ENCODE data around the gene MBP.

Gene MBP

DNA sequence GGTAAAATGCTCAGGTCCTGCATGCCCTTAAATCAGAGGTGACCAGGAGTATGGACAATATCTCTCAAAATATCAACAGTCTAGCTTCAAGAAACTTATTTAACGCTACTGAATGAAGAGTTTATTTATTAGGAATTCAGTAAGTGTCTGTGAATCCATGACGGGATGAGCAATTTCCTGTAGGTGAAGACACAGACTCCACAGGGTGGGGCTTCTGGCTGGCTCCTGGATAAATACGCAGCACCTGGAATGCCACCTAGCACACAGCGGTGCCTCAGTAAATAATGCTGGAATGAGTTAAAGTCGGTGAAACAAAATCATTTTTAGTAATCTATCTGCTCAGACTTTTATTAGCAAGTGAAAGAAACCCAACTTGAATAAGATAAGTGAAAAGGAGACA is 29.4 kb upstream of the MBP start:
- H3K4me3 Mint-ChIP-seq, result no peak overlapping the region
- H3K36me3 Mint-ChIP-seq (ENCODE audit: low read depth), result no peaks in the 10 kb centered on the region

GRCh38 chr18:77161383-77161782 is 28.8 kb upstream of the MBP start:
- no peaks in the 10 kb centered on the region for H3K36me3 Mint-ChIP-seq (ENCODE audit: low read depth)
- H3K9me3 Mint-ChIP-seq, result no peaks in the 10 kb centered on the region
- no peak overlapping the region for H3K27ac Mint-ChIP-seq
- H3K4me3 Mint-ChIP-seq, result no peak overlapping the region
- peaks cover 6% of the 10 kb centered on the region for H3K27me3 Mint-ChIP-seq (ENCODE audit: low read depth)
- H3K4me1 Mint-ChIP-seq (ENCODE audit: low read depth), result peaks cover 3% of the 10 kb centered on the region

More for the DNA sequence above, 29.4 kb upstream of the MBP start:
- Mint-ChIP-seq H3K27me3 (ENCODE audit: low read depth) (peaks cover 5% of the 10 kb centered on the region), H3K27ac (no peak overlapping the region), H3K4me1 (ENCODE audit: low read depth) (peaks cover 3% of the 10 kb centered on the region), H3K9me3 (no peaks in the 10 kb centered on the region)

DNA sequence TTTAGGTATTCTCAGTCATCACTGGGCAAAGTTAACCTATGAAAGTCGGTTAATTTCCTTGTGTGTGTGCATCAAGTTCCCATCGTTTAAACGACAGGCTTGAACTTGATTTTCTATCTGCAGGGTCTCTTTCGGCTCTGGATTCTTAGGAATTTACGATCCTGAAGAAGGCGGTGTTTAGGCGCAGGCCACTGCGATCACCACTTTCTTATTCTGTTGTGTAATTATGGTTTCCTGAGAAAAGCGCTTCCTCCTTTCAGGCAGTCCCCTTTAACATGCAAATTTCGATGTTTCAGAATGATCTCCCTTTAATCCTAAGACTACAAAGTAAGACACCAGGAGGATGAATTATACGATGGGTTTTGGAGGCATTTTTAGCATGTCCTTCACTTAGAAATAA is 27.9 kb upstream of the MBP start:
- no peaks in the 10 kb centered on the region for H3K9me3 Mint-ChIP-seq
- H3K27me3 Mint-ChIP-seq (ENCODE audit: low read depth), result peaks cover 6% of the 10 kb centered on the region
- peaks cover 3% of the 10 kb centered on the region for H3K4me1 Mint-ChIP-seq (ENCODE audit: low read depth)
- no peaks in the 10 kb centered on the region for H3K36me3 Mint-ChIP-seq (ENCODE audit: low read depth)
- no peak overlapping the region for H3K27ac Mint-ChIP-seq
- no peak overlapping the region for H3K4me3 Mint-ChIP-seq

GRCh38 chr18:77157312-77157711 is 24.7 kb upstream of the MBP start:
- no peaks in the 10 kb centered on the region for H3K9me3 Mint-ChIP-seq
- H3K4me3 Mint-ChIP-seq, result no peak overlapping the region
- no peak overlapping the region for H3K27ac Mint-ChIP-seq
- H3K27me3 Mint-ChIP-seq (ENCODE audit: low read depth), result peaks cover 9% of the 10 kb centered on the region
- peaks cover 5% of the 10 kb centered on the region for H3K4me1 Mint-ChIP-seq (ENCODE audit: low read depth)
- no peaks in the 10 kb centered on the region for H3K36me3 Mint-ChIP-seq (ENCODE audit: low read depth)

GRCh38 chr18:77155031-77155430 is 22.4 kb upstream of the MBP start:
- peaks cover 9% of the 10 kb centered on the region for H3K27me3 Mint-ChIP-seq (ENCODE audit: low read depth)
- no peak overlapping the region for H3K4me3 Mint-ChIP-seq
- H3K27ac Mint-ChIP-seq, result no peak overlapping the region
- no peaks in the 10 kb centered on the region for H3K36me3 Mint-ChIP-seq (ENCODE audit: low read depth)
- no peaks in the 10 kb centered on the region for H3K9me3 Mint-ChIP-seq
- peaks cover 8% of the 10 kb centered on the region for H3K4me1 Mint-ChIP-seq (ENCODE audit: low read depth)

GRCh38 chr18:77153404-77153803 is 20.8 kb upstream of the MBP start:
- Mint-ChIP-seq H3K27me3 (ENCODE audit: low read depth) (peaks cover 9% of the 10 kb centered on the region), H3K36me3 (ENCODE audit: low read depth) (no peaks in the 10 kb centered on the region), H3K9me3 (no peaks in the 10 kb centered on the region), H3K4me3 (no peak overlapping the region), H3K27ac (no peak overlapping the region), H3K4me1 (ENCODE audit: low read depth) (peaks cover 8% of the 10 kb centered on the region)

- peaks cover 14% of the 10 kb centered on the region for H3K4me1 Mint-ChIP-seq (ENCODE audit: low read depth)
- H3K36me3 Mint-ChIP-seq (ENCODE audit: low read depth), result no peaks in the 10 kb centered on the region
- no peak overlapping the region for H3K4me3 Mint-ChIP-seq
- H3K27me3 Mint-ChIP-seq (ENCODE audit: low read depth), result peaks cover 4% of the 10 kb centered on the region
- H3K9me3 Mint-ChIP-seq, result no peaks in the 10 kb centered on the region
- no peak overlapping the region for H3K27ac Mint-ChIP-seq
Observed at GRCh38 chr18:77151772-77152520, 19.4 kb upstream of the MBP start.

- Mint-ChIP-seq H3K4me3 (no peak overlapping the region), H3K27me3 (ENCODE audit: low read depth) (peaks cover 3% of the 10 kb centered on the region), H3K36me3 (ENCODE audit: low read depth) (no peaks in the 10 kb centered on the region), H3K4me1 (ENCODE audit: low read depth) (peaks cover 18% of the 10 kb centered on the region), H3K9me3 (no peaks in the 10 kb centered on the region), H3K27ac (peak overlapping the region; percentile 29)
Observed at GRCh38 chr18:77151033-77151771, 18.6 kb upstream of the MBP start.

GRCh38 chr18:77150588-77150987 is 18.0 kb upstream of the MBP start:
- Mint-ChIP-seq H3K27me3 (ENCODE audit: low read depth) (peaks cover 3% of the 10 kb centered on the region), H3K9me3 (no peaks in the 10 kb centered on the region), H3K4me1 (ENCODE audit: low read depth) (peaks cover 20% of the 10 kb centered on the region), H3K27ac (no peak overlapping the region), H3K36me3 (ENCODE audit: low read depth) (no peaks in the 10 kb centered on the region), H3K4me3 (no peak overlapping the region)

DNA sequence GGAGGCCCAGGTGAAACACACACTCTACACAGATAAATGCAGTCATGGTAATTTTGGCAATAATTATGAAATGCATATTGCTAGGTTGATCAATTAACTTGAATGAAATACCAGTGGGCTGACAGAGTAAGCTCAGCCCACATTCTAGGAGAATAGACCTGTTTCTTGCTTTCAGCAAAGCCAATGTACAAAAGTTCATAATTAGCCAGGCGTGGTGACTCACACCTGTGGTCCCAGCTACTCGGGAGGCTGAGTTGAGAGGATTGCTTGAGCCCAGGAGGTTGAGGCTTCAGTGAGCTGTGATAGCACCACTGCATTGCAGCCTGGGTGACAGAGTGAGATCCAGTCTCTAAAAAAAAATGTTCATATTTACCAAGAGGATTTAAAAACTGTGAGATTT is 15.7 kb upstream of the MBP start:
- H3K36me3 Mint-ChIP-seq (ENCODE audit: low read depth), result peaks cover 10% of the 10 kb centered on the region
- H3K4me3 Mint-ChIP-seq, result no peak overlapping the region
- peaks cover 13% of the 10 kb centered on the region for H3K9me3 Mint-ChIP-seq
- H3K27me3 Mint-ChIP-seq (ENCODE audit: low read depth), result no peaks in the 10 kb centered on the region
- peaks cover 28% of the 10 kb centered on the region for H3K4me1 Mint-ChIP-seq (ENCODE audit: low read depth)
- no peak overlapping the region for H3K27ac Mint-ChIP-seq

DNA sequence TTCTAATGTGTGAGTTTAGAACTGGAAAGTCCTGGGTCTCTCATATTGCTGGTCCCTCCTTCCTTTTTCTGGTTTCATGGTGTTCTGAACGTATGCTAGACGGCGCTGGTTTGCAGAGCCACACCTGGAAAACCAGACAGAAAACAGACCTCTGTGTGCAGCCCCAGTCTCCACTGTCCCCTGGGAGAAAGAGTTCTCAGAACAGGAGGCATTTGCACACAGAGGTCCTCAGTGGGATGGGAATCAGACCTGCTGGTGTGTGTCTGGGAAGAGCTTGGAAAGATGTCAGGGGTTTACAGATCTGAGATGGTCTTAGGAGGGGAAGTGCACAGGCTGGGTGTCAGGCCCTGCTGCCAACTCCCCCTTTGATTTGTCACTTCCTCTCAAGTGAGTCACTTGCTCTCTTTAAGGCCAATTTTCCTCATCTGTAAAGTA is 14.9 kb upstream of the MBP start:
- H3K36me3 Mint-ChIP-seq (ENCODE audit: low read depth), result peaks cover 16% of the 10 kb centered on the region
- no peak overlapping the region for H3K4me3 Mint-ChIP-seq
- peaks cover 18% of the 10 kb centered on the region for H3K9me3 Mint-ChIP-seq
- no peaks in the 10 kb centered on the region for H3K27me3 Mint-ChIP-seq (ENCODE audit: low read depth)
- H3K4me1 Mint-ChIP-seq (ENCODE audit: low read depth), result peaks cover 28% of the 10 kb centered on the region
- peak overlapping the region; percentile 17 for H3K27ac Mint-ChIP-seq

GRCh38 chr18:77146249-77147080 is 13.9 kb upstream of the MBP start:
- Mint-ChIP-seq H3K4me3 (no peak overlapping the region), H3K27ac (no peak overlapping the region), H3K27me3 (ENCODE audit: low read depth) (no peaks in the 10 kb centered on the region), H3K36me3 (ENCODE audit: low read depth) (peaks cover 21% of the 10 kb centered on the region), H3K4me1 (ENCODE audit: low read depth) (peaks cover 27% of the 10 kb centered on the region), H3K9me3 (peaks cover 26% of the 10 kb centered on the region)

DNA sequence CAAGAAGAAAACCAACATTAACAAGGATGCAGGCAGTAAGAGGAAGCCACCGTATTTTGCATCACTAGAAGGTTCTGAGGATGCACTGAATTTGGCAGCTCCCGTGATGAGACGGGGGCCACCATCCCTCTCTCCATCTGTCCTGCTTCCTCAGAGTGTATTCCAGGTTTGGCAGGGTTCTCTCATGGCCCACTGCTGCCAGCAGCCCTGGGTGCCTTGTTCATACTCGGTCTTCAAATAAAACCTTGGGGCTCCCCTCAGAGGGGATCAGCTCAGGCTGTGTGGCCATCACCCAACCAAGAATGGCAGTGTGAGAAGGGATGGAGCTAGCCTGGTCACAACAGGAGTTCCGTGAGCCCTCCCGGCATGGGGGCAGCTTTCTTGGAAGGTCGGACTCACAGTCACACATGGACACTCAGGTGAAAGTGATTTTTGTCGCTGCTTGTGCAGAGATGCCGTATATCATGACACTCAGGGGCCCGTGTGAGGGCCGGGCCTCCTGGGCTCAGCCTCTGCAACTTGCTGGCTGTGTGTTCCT is 12.8 kb upstream of the MBP start:
- peaks cover 30% of the 10 kb centered on the region for H3K4me1 Mint-ChIP-seq (ENCODE audit: low read depth)
- peaks cover 21% of the 10 kb centered on the region for H3K36me3 Mint-ChIP-seq (ENCODE audit: low read depth)
- H3K27ac Mint-ChIP-seq, result no peak overlapping the region
- H3K9me3 Mint-ChIP-seq, result peaks cover 26% of the 10 kb centered on the region
- H3K27me3 Mint-ChIP-seq (ENCODE audit: low read depth), result no peaks in the 10 kb centered on the region
- no peak overlapping the region for H3K4me3 Mint-ChIP-seq

GRCh38 chr18:77144451-77145118 is 12.0 kb upstream of the MBP start:
- no peak overlapping the region for H3K4me3 Mint-ChIP-seq
- H3K4me1 Mint-ChIP-seq (ENCODE audit: low read depth), result peaks cover 38% of the 10 kb centered on the region
- H3K9me3 Mint-ChIP-seq, result peaks cover 26% of the 10 kb centered on the region
- H3K27me3 Mint-ChIP-seq (ENCODE audit: low read depth), result no peaks in the 10 kb centered on the region
- peak overlapping the region; percentile 18 for H3K27ac Mint-ChIP-seq
- H3K36me3 Mint-ChIP-seq (ENCODE audit: low read depth), result peaks cover 21% of the 10 kb centered on the region

Data from T-helper 1 cell treated with Interleukin-12 subunit alpha and Interleukin-12 subunit beta and Interleukin-4 antibody, amounts not matched to agents 30 μg/mL and 1 μg/mL, for 36 hours (primary cell).